Panc1 (cell line): ENCODE data around the gene MFSD12.

Experiments used
- CTCF ChIP-seq: fragments of 450-650 bp; IDR thresholded peaks from 2 replicates; pipeline ENCODE4 v1.5.1; 2017; ENCODE audit warnings: mild to moderate bottlenecking
- POLR2AphosphoS5 ChIP-seq: IDR thresholded peaks from 2 replicates; pipeline ENCODE4 v1.6.1; 2012; ENCODE audit warnings: mild to moderate bottlenecking, low read depth, low read length, moderate library complexity
- REST ChIP-seq, 2 experiments: IDR thresholded peaks; 2 replicates each; pipeline ENCODE4 v1.6.1; 2011 to 2012; ENCODE audit warnings: low read depth in 2 of 2, control low read depth in 1 of 2, low read length in 1 of 2, mild to moderate bottlenecking in 1 of 2, moderate library complexity in 1 of 2; ENCODE audit not compliant: insufficient read depth in 1 of 2
- SIN3A ChIP-seq: IDR thresholded peaks from 2 replicates; pipeline ENCODE4 v1.6.1; 2012; ENCODE audit warnings: low read depth, mild to moderate bottlenecking, low read length, moderate library complexity, borderline replicate concordance; ENCODE audit not compliant: insufficient read depth

- no peak for TF ChIP-seq CTCF
- no peak for TF ChIP-seq SIN3A
- TF ChIP-seq POLR2AphosphoS5 = no peak
- TF ChIP-seq REST (IDR thresholded peaks at IDR 0.05; ENCODE audit: insufficient read depth in 1 of 2, low read depth in 2 of 2, low read length in 1 of 2) = no peak
Observed at GRCh38 chr19:3535981-3536380, 21.4 kb downstream of the MFSD12 start.
